Kidney epithelial cell (primary cell): ENCODE data around the gene MCM3AP. TPM values are rescaled to one million over a fixed set of nuclear protein-coding genes. Genes with fewer than 3 reads are reported as not detected.

Experiments
- DNase-seq: peaks from one replicate; pipeline ENCODE4 v3.0.0-alpha.2; 2010; ENCODE audit warnings: low read depth
- H3K27me3 ChIP-seq: 2 replicates; pipeline ENCODE4 v1.6.0; 2011; ENCODE audit warnings: low read length; ENCODE audit not compliant: control insufficient read depth, insufficient read depth
- H3K36me3 ChIP-seq: 2 replicates; pipeline ENCODE4 v1.5.1; 2011; ENCODE audit warnings: low read length; ENCODE audit not compliant: control insufficient read depth, insufficient read depth
- H3K4me3 ChIP-seq: 2 replicates; pipeline ENCODE4 v1.5.1; 2011; ENCODE audit warnings: low read depth, mild to moderate bottlenecking, control low read depth, low read length
- total RNA-seq: library from RNA; depleted of rRNA; stranded (reverse); fragments of >200 nt; gene quantifications from 2 replicates; pipeline ENCODE4 v1.2.3, GENCODE V29; 2015
- TF ChIP-seq, protein P1 (sequence below): IDR thresholded peaks from 2 replicates; pipeline ENCODE4 v1.5.1; 2011; ENCODE audit warnings: mild to moderate bottlenecking, moderate library complexity, low read length, control low read depth, inconsistent platforms; ENCODE audit not compliant: insufficient read depth, poor library complexity, severe bottlenecking

The MCM3AP gene
- total RNA-seq: 63.7 and 81.6 TPM in 2 replicates

DNA sequence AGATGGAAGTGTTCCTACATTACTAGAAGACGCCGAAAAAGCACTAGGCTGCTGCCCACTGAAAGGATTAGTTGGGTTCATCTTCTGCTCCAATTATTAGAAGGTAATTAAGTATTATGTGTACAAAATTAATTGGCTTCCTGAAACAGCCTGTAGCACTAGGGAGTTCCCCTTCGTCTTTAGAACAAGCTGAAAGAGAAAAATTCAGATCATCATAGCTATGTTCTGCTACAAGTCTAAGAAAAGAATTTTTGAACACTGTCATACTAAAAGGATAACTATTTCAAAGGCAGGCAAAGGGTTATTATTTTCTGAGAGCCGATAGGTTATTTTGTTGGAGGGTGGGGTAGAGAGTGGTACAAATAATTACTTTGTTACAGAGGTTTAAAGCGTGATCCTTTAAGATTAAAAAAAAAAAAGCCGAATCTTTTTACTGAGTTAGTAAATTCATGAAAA lies at the start of gene MCM3AP:
Gene MCM3AP (minus strand): TSS at position 406 of the 456 bp plus-strand sequence. CDS start 325 bp downstream, at position 81.
- Histone ChIP-seq H3K36me3 (no peaks in the 10 kb centered on the region), H3K4me3 (peak within 1 kb of the TSS; percentile 84), H3K27me3 (no peaks in the 10 kb centered on the region)
- TF ChIP-seq, protein P1, sequence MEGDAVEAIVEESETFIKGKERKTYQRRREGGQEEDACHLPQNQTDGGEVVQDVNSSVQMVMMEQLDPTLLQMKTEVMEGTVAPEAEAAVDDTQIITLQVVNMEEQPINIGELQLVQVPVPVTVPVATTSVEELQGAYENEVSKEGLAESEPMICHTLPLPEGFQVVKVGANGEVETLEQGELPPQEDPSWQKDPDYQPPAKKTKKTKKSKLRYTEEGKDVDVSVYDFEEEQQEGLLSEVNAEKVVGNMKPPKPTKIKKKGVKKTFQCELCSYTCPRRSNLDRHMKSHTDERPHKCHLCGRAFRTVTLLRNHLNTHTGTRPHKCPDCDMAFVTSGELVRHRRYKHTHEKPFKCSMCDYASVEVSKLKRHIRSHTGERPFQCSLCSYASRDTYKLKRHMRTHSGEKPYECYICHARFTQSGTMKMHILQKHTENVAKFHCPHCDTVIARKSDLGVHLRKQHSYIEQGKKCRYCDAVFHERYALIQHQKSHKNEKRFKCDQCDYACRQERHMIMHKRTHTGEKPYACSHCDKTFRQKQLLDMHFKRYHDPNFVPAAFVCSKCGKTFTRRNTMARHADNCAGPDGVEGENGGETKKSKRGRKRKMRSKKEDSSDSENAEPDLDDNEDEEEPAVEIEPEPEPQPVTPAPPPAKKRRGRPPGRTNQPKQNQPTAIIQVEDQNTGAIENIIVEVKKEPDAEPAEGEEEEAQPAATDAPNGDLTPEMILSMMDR: no peak
- no peak for DNase-seq

- no peak for DNase-seq
- Histone ChIP-seq H3K4me3 (no peak overlapping the region), H3K36me3 (peaks cover 3% of the 10 kb centered on the region), H3K27me3 (no peaks in the 10 kb centered on the region)
- TF ChIP-seq, protein P1: no peak
Measured at GRCh38 chr21:46334351-46335140, 49.1 kb upstream of the MCM3AP start.

DNA sequence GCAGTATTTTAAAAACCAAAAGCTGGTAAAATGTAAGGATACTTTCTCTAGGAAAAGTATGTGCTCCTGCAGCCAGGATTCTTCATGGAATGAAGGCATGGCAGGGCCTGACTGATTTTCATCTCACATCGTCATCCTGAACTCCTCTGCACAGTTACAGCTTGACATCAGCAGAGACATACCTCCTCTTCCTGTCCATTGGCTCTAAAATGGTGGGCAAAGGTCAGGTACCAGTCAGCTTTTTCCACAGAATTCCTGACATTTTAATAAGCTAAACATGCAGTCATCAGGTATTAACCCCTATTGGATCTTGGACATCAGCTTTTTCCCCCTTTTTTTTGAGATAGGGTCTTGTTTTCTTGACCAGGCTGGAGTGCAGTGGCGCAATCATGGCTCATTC lies 44.4 kb upstream of the MCM3AP start:
- peaks cover 2% of the 10 kb centered on the region for H3K36me3 ChIP-seq
- TF ChIP-seq, protein P1: no peak
- no peak overlapping the region for H3K4me3 ChIP-seq
- no peak for DNase-seq
- no peaks in the 10 kb centered on the region for H3K27me3 ChIP-seq

DNA sequence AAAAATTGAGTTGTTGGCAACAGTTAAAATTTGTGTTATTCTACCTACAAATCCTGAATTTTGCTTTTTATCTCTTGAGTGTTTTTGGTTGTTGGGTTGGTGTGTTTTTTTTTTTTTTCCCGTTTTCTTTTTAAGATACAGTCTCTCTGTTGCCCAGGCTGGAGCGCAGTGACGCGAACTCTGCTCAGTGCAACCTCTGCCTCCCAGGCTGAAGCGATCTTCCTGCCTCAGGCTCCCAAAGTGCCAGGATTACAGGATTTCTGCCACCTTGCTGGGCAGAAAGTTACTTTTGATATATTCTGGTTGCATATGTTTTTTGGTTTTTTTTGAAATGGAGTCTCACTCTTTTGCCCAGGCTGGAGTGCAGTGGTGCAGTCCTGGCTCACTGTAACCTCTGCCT lies 42.7 kb upstream of the MCM3AP start:
- no peak for DNase-seq
- H3K4me3 ChIP-seq: no peak overlapping the region
- H3K27me3 ChIP-seq: no peaks in the 10 kb centered on the region

GRCh38 chr21:46327711-46328110 lies 42.3 kb upstream of the MCM3AP start:
- Histone ChIP-seq H3K36me3 (peaks cover 2% of the 10 kb centered on the region), H3K4me3 (no peak overlapping the region), H3K27me3 (no peaks in the 10 kb centered on the region)
- TF ChIP-seq, protein P1: no peak
- DNase-seq: no peak

More for the DNA sequence above, 42.7 kb upstream of the MCM3AP start:
- H3K36me3 ChIP-seq: peaks cover 2% of the 10 kb centered on the region
- TF ChIP-seq, protein P1: no peak
